NCI-H1092 (cell line): ENCODE data around the gene NCAM1.

ENCODE experiments used
- DNase-seq: peaks from one replicate; lab custom pipeline; 2025; lab: John Stamatoyannopoulos, UW

The NCAM1 gene

DNA sequence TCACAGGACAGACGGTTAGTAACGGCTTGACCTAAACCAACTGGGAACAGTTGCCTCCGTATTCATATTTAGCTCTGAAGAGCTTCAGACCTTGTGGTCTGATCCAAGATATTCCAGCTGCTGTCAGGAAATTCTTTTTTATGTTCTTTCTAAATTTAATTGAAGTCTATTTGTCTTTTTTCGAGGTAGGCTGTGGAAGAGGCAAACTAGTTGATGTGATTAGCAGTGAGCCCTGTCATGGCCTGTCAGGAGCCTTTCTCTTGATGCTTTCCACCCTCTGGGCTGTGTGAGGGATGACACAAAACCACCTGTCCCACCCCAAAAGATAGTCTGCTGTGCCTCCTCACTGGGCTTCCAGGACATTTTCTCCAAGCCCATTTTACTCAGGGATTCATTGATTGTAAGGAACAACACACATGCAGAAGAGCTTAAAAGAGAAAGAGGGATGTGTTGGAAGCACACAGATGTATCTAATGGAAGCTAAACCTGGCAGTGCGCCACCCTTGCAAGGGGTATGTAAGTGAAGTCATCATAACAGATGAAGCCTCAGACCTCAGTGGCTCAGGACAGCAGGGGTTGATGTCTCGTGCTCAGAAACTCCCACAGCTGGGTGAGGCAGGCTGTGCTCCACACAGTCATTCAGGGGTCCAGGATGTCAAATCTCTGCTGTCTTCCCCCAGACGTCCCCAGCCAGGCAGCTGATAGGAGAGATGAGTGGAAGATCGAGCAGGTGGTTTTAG is 170.0 kb downstream of the NCAM1 start:
- DNase-seq, result no peak

DNA sequence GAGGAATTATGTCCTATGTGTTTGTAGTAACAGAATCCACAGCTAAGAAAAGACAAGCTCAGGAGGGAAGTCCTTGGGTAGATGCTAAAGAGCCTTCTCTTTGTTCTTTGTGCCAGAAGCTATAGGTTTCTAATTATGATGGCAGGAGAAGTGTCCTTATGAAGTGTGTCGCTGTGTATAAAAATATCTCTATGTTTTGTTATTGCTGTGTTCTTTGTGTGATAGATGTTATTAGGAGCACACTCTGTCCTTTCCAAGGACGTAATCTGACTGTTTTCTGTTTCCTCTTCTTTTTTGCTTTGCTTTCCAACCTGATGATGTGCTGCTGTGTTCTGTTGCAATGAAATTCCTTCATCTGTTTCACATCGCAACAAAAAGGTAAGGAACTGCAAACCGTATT is 171.9 kb downstream of the NCAM1 start:
- DNase-seq, result no peak

DNA sequence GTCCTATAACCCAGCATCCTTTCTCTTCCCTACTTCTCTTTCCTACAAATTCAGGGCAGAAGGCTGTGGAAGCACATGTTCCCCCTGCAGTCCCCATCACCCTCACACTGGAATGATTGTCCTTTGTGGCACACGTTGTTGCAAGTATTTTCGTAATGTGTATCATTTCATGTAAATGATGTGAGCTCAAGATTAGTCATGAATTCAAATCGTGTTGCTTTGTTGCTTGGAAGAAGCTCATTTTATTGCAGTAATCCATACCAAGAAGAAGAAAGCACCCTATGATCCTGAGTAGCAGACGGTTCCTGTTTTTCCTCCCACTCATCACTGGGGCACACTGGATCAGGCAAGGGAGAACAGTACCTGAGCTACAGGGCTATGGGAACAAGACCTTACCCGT is 173.4 kb downstream of the NCAM1 start:
- DNase-seq, result no peak

DNA sequence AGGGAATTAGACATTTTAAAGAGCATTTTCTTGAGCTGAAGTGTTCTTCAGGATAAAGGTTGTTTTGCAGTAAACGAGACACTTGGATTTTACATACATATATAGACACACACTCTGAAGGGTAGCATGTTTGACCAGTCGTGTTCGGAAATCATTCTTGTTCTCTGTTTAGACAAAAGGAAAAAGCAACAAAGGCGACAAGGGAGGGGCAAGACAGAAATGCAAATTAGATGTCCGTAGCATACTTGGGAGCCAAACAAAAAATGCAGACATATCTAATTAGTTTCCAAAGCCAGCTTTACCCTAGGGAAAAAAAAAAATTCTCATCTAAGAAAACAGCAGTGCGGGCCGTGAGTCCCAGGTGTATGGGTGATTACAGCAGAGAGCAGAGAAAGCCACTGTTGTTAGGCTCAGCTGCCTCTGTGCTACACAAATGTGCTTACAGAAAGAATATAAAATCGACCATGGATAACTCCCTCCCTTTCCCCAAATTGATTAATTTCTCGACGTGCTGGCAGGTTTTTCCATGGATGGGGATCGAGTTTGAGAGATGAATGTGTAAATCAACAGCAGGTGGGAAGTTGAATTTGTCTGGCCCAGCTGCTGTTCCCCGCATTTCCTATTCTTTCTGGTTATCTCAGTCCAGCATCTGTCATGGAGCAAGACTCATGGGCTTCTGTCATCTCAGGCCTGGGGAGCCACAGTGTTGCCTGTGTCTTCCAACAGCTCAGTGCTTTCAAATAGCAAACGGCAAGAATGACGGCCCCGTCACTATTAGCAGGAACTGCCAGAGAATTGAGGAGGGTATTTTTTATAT is 176.7 kb downstream of the NCAM1 start:
- DNase-seq, result peak; percentile 46

DNA sequence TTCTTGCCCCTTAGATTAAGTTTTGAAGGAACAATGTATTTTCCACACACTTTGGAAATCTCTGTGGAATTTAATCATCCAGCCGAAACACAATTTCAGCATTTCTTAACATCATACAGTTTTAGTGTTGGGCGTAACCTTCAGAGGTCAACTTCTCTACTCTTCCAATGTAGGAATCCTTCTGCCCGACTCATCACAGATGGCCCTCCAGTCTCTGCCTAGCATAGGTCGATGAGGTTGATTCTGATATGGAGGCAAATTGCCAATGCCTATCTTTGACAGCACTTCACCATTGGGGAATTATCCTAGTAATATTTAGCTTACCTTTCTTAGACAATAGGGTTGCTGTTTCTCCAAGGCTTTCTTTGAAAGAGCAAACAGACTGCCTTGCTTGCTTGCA is 177.5 kb downstream of the NCAM1 start:
- DNase-seq, result no peak

DNA sequence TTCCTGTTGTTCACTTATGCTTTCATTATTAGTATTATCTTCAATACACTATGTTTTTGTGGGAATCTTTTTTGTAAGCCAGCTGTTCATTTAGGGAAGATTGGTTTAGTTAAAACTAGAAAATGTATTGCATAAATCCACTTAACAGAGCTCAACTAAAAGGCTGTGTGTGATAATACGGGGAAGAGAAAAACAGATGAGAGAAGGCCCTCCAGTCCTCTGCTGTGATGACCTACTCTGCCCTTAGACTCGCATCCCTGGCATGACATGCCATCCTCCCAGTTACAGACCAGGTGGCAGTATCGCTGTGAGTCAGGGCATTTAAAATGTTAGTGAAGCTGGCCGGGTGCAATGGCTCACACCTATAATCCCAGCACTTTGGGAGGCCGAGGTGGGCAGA is 179.8 kb downstream of the NCAM1 start:
- no peak for DNase-seq

DNA sequence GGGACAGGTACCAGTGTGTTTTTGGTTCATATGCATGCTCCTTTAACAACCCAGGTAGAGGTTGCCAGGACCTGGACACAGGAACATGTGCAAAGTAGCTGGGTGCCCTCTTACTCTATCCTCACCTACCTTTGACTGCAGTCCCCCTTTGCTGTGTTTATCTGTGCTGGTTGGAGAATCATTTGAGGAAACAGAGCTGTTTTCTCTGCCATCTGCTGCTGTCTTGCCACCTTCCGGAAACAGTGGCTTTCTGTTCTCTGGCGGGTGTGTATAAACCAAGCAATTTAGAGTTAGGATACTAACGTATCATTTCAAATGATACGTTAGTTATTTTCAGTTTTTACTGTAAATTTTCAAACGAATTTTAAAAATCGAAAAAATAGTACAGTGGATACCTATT is 181.3 kb downstream of the NCAM1 start:
- DNase-seq, result no peak

DNA sequence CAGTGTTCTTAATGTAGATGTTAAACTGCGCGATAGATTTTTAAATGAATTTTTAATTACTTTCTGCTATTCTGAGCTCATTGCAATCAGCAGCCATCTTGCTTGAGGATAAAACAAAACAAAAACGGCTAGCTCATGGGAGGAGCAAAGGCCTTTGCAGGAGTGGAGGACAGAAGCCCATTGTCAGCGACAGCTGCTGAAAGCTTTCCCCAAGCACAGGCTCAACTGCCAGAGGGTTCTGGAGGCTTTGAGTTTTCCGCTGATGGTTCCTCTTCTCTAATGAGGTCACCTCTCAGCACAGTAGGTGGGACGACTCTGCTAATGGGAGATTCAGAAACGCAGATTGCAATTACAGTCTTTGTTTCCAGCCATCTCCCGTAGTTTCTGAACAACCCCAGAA is 186.0 kb downstream of the NCAM1 start:
- DNase-seq, result peak; percentile 46

DNA sequence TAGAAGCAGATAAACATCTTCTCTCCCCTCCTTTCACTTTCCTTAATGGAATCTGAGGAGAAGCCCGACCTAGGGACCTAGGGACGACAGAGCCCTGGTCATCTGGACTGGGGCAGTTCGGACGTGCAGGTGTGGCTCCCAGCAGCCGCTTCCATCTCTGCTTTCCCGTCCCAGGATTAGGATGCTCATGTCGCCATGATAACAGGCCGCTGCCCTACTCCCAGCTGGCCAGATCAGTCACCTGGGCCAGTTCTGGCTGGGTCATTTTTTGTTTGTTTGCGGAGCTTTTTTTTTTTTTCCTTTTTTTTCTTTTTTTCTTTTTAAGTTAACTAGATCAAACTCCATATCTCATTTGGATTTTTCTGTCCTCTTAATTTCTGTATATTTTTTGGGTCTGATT is 186.9 kb downstream of the NCAM1 start:
- DNase-seq, result no peak

DNA sequence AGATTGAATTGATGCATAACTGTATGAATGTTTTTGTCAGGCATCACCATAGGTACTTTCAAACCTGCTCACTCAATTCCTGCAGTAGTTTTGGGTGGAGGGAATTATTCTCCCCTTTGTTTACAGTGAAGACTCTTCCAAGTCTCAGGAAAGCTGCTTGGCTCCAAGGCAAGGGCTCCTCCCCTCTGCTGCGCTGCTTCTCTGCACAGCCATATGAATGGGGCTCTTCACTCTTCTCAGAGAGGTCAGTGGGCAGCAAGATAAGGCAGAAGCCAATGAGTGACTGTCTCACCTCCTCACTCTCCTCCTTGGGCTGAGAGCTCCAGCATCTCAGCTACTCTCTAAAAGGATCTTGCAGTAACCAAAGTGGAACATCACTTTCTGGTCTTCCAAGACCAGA is 187.4 kb downstream of the NCAM1 start:
- DNase-seq, result no peak

DNA sequence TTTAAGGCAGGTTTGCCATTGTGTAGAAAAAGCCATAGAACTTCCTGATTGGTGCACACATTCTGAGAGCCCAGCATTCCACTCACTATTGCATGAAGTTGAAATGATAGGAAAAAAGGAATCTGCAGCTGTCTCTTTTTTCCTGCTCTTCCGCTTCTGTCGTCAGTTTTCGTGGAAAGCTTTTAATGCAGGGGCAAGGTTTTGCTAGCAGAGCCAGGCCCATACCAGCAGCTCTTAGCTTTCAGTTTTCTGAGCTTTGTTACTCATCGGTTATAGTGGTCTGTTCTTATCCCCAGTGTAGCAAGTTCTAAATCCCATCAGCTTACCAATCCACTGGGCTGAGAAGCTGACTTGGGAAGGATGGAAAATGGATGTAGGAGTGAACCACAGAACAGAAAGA is 190.3 kb downstream of the NCAM1 start:
- no peak for DNase-seq

DNA sequence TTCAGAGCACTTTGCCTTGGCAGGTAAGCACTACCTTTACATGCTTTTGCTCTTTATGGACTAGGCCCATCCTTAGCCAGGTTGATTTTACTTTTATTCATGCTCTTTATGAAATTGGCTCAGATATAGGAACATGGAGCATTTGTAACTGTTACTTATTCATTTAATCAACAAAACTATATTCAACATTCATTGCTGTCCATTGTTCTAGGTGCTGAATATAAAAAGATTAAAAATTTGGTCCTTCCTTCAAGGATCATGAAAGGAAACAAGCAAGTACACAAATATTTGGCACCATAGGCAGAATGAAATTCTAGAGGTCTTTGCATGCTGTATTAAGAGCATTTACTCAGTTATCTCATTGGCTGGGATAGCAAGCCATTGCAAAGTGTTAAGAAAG is 191.3 kb downstream of the NCAM1 start:
- no peak for DNase-seq

DNA sequence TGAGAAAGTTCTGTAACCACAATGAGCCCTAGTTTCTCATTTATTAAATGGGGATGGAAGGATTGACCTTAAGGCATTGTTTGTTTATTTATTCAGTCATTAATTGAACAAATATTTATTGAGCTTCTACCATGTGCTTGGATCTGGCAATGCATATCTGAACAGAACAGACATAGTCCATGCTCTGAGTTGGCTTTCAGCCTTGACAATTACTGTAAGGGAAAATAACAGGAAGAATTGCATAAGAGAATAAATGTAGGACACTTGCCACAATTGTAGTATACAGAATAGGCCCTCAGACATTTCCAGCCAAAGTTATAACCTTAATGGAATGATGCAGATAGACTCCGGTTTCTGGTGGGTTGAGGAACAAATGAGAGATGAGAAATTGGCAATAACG is 192.6 kb downstream of the NCAM1 start:
- DNase-seq, result no peak

DNA sequence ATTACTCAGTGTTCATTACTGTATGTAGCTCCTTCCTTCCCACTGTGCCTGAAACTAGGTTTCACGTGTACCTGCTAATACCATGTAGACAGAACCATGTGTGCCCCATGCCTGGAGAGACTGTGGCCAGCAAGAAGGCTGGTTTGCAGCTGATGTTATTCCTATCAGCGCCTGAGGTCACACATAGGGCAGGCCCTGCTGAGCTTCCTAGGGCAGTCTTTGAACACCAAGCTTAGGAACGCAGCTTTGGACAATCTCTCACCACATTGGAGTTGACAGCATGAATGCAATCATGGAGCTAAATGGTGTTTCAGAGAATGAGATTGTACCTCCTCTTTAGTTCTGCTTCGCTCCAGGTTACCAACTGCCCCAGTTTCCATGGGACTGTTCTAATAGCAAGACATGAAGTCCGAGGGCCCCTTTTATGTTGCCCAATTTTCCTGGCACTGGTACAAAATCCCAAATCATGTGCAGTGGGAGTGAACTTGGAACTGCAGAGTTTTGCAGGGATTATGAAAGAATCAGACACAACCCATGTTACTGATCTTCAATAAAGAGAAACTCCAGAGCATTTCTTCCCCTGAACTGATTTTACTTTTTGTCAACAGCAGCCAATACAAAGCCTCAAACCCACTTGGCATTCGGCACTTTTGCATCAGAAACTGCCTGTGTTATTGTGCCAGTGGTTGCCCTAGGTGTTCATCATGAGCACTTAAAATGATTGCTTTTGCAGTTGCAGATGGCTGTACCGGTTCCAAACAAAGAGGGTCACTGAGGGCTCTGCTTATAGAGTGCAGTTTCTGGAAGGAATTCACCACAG is 199.0 kb downstream of the NCAM1 start:
- peak; percentile 22 for DNase-seq

DNA sequence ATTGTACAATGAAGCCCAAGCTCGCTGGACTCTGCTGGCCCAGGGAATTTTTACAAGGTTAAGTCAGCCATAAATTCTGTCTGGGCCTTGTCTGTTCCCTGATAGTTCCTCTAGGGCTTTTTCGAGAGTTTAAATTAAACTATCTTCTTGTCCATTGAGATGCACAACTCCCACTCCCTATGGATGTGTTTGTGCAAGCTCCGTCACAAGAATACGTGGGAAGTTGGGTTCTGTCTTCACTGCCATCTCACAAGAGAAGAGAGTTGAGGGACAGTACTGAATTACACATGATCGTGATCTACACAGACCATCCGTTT is 199.5 kb downstream of the NCAM1 start:
- DNase-seq, result no peak

DNA sequence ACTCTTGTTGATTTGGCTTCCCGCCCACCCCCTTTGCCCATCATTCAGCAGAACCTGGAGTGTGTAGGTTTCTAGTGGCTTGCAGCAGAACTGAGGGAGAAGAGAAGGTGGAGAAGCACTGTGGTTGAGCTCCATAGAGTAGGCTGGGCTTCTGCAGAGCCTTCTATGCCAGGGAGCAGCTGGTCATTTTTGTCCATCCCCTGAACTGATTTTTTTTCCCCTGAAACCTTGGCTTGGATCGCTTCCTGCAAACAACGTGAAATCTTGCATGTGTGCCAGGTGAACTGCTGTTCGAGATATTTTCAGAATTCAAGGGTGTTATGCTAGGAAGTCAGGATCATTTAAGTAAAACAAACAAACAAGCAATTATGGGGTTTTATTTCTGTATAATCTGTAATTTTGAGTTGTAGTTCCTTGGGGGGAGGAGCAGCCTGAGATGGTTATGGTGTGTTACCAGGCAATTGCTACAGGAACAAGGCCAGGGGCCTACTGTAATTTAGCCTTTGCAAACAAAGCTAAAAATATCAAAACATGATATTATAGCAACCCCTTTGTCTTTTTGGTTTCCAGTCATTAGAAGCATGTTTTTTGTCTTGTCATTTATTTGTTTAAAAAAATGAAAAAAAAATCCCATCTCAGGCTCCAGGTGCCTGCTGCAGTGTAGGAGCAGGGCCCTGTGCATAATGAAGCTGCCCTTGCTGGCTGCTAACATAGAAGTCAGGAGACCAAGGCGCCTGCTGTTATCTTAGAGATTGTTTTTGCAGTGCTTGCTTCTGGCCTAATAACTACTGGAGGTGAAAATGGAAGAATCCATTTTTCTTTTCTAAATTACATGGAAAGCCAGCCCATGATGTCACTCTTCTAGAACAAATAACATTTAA is 200.7 kb downstream of the NCAM1 start:
- DNase-seq, result peak; percentile 82

DNA sequence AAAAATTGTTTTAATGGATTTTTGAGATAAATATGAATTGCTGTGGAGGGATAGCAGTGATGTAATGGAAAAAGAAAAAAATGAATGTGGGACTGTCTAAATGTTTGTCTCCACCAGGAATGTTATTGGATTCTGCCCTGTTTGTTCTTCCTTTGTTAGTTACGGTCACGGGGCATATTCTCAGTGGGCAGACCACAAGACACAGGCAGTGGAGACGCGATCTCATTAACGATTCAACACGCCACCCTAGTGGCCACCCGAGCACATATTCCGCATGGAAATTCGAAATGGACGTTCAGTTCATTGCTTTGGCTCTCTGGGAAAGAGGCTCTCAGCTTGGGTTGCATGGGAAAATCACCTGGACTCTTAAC is 201.4 kb downstream of the NCAM1 start:
- DNase-seq, result peak; percentile 9

DNA sequence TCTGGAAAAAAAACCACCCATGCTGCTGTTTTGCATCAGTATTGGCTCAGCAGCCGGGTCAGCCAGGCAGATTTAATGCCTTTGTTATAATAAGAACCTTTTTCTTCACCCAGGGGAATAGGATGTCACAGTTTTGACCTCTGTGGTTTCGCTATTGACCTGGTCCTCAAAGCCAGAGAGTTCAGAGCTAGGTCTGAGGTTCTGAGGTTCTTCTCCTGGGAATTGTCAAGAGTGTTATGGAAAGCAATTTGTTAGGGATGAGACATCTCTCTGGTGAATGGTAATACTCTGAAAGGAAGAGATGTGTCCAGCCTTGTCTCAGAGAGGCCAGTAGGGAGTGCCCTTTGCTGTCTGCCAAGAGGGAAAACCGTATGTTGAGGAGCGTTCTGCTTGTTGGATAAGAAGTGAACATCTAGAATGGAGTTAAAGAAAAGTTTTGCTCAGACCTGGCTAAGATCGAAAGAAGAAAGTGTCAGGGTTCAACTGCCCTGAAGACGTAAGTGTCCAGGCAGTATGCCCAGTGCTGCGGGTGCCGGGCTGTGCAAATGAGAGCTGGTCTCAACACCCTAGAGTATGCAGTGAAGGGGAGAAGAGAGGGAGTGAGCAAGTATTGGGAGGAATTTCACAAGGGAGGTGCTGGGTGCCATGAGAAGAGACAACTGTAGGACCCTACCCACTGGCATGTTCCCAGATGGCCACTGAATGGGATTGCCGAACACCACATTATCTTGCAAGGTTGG is 202.2 kb downstream of the NCAM1 start:
- DNase-seq, result no peak

DNA sequence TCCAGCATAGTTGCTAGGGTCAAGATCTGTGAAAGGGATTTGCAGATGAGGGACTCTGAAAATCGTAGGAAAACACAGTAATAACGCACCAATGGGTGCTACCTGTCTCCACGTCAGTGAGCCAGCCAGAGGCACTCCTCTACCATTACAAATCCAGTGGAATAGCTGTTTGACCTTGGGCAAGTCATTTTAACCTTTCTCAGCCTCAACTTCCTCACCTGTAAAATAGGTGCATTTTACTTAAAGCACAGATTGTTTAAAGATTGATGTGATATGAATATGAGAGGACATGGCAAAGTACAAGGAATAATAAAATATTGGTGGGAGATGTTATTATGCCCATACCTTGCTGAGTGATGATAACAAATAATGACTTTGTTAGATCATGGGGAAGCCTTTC is 205.1 kb downstream of the NCAM1 start:
- DNase-seq, result no peak

DNA sequence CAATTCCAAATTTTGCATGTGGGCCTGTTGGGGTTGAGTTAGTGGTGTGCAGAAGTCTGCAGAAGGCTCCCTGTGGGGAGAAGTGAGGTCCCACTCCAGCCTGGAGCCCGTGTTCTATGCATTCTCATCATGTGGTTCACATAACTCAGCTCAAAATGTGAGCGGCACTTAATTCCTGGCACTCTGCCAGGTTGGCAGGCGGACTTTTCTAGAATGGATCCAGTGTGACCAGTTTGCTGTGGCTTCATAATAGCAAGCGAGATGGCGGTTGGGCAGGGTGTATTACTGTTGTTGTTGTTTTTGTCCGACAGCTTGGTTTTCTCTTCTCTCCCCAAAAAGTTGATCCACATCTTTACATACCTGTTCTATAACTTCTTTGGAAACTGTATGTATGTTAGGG is 206.4 kb downstream of the NCAM1 start:
- no peak for DNase-seq
